ENCODE results near the gene GPI.

- TF ChIP-seq CTCF (IDR thresholded peaks at IDR 0.05; ENCODE audit: low read depth, low read length) = no peak
- TF ChIP-seq MAX (IDR thresholded peaks at IDR 0.05; ENCODE audit: low read depth, low read length) = no peak
- no peak for TF ChIP-seq POLR2A (IDR thresholded peaks at IDR 0.05; ENCODE audit: extremely low read depth, insufficient read length)
These were observed 37.1 kb downstream of the GPI start for GRCh38 chr19:34402074-34402600.
